Measurements from ENCODE around the gene PIP5K1B.

The PIP5K1B gene

GRCh38 chr9:68741704-68742332 lies 36.8 kb downstream of the PIP5K1B start:
- TF ChIP-seq RAD21 (IDR thresholded peaks at IDR 0.05; ENCODE audit: low read depth) (no peak), EGR1 (IDR thresholded peaks at IDR 0.05) (no peak), REST (IDR thresholded peaks at IDR 0.05; ENCODE audit: low read depth) (no peak), CREB1 (IDR thresholded peaks at IDR 0.05; ENCODE audit: low read depth) (no peak)

GRCh38 chr9:68742333-68742730 lies 37.3 kb downstream of the PIP5K1B start:
- no peak for TF ChIP-seq YY1 (IDR thresholded peaks at IDR 0.05; ENCODE audit: low read depth)
- TF ChIP-seq TEAD4 (IDR thresholded peaks at IDR 0.05) = no peak
- no peak for TF ChIP-seq NFIC (IDR thresholded peaks at IDR 0.05)
- no peak for TF ChIP-seq FOXM1 (IDR thresholded peaks at IDR 0.05; ENCODE audit: borderline replicate concordance, low read depth)
- no peak for TF ChIP-seq ZBTB7A (IDR thresholded peaks at IDR 0.05; ENCODE audit: low read depth)
- no peak for TF ChIP-seq TAF1 (IDR thresholded peaks at IDR 0.05; ENCODE audit: low read depth)
- TF ChIP-seq CREB1 (IDR thresholded peaks at IDR 0.05; ENCODE audit: low read depth) = no peak
- no peak for TF ChIP-seq RAD21 (IDR thresholded peaks at IDR 0.05; ENCODE audit: low read depth)
- no peak for TF ChIP-seq TCF12 (IDR thresholded peaks at IDR 0.05; ENCODE audit: low read depth)
- TF ChIP-seq CEBPB (IDR thresholded peaks at IDR 0.05) = no peak

GRCh38 chr9:68744426-68744825 lies 39.4 kb downstream of the PIP5K1B start:
- TF ChIP-seq YY1 (IDR thresholded peaks at IDR 0.05; ENCODE audit: low read depth) (no peak), CEBPB (IDR thresholded peaks at IDR 0.05) (no peak), TAF1 (IDR thresholded peaks at IDR 0.05; ENCODE audit: low read depth) (no peak), REST (IDR thresholded peaks at IDR 0.05; ENCODE audit: low read depth) (no peak), NFIC (IDR thresholded peaks at IDR 0.05) (no peak), FOXM1 (IDR thresholded peaks at IDR 0.05; ENCODE audit: borderline replicate concordance, low read depth) (no peak), TEAD4 (IDR thresholded peaks at IDR 0.05) (no peak), TCF12 (IDR thresholded peaks at IDR 0.05; ENCODE audit: low read depth) (no peak), EGR1 (IDR thresholded peaks at IDR 0.05) (no peak), EP300 (IDR thresholded peaks at IDR 0.05; ENCODE audit: borderline replicate concordance) (no peak), ZBTB7A (IDR thresholded peaks at IDR 0.05; ENCODE audit: low read depth) (no peak)

- TF ChIP-seq ZBTB7A (IDR thresholded peaks at IDR 0.05; ENCODE audit: low read depth) = no peak
- no peak for TF ChIP-seq FOXM1 (IDR thresholded peaks at IDR 0.05; ENCODE audit: borderline replicate concordance, low read depth)
- no peak for TF ChIP-seq EGR1 (IDR thresholded peaks at IDR 0.05)
- no peak for TF ChIP-seq NFIC (IDR thresholded peaks at IDR 0.05)
- no peak for TF ChIP-seq TAF1 (IDR thresholded peaks at IDR 0.05; ENCODE audit: low read depth)
- TF ChIP-seq TCF12 (IDR thresholded peaks at IDR 0.05; ENCODE audit: low read depth) = no peak
- no peak for TF ChIP-seq USF1 (IDR thresholded peaks at IDR 0.05)
- TF ChIP-seq CREB1 (IDR thresholded peaks at IDR 0.05; ENCODE audit: low read depth) = no peak
- TF ChIP-seq EP300 (IDR thresholded peaks at IDR 0.05; ENCODE audit: borderline replicate concordance) = no peak
- no peak for TF ChIP-seq TEAD4 (IDR thresholded peaks at IDR 0.05)
- TF ChIP-seq YY1 (IDR thresholded peaks at IDR 0.05; ENCODE audit: low read depth) = no peak
- TF ChIP-seq CEBPB (IDR thresholded peaks at IDR 0.05) = no peak
- TF ChIP-seq REST (IDR thresholded peaks at IDR 0.05; ENCODE audit: low read depth) = no peak
- TF ChIP-seq MAX (IDR thresholded peaks at IDR 0.05) = no peak
- TF ChIP-seq RAD21 (IDR thresholded peaks at IDR 0.05; ENCODE audit: low read depth) = no peak
These were observed 41.5 kb downstream of the PIP5K1B start for GRCh38 chr9:68746525-68746924.

- no peak for TF ChIP-seq ZBTB7A (IDR thresholded peaks at IDR 0.05; ENCODE audit: low read depth)
- no peak for TF ChIP-seq EP300 (IDR thresholded peaks at IDR 0.05; ENCODE audit: borderline replicate concordance)
- no peak for TF ChIP-seq YY1 (IDR thresholded peaks at IDR 0.05; ENCODE audit: low read depth)
- TF ChIP-seq RAD21 (IDR thresholded peaks at IDR 0.05; ENCODE audit: low read depth) = no peak
- no peak for TF ChIP-seq FOXM1 (IDR thresholded peaks at IDR 0.05; ENCODE audit: borderline replicate concordance, low read depth)
- TF ChIP-seq TEAD4 (IDR thresholded peaks at IDR 0.05) = no peak
- no peak for TF ChIP-seq REST (IDR thresholded peaks at IDR 0.05; ENCODE audit: low read depth)
- no peak for TF ChIP-seq TCF12 (IDR thresholded peaks at IDR 0.05; ENCODE audit: low read depth)
- TF ChIP-seq MAX (IDR thresholded peaks at IDR 0.05) = no peak
- TF ChIP-seq NFIC (IDR thresholded peaks at IDR 0.05) = no peak
- TF ChIP-seq EGR1 (IDR thresholded peaks at IDR 0.05) = no peak
- no peak for TF ChIP-seq CEBPB (IDR thresholded peaks at IDR 0.05)
- TF ChIP-seq TAF1 (IDR thresholded peaks at IDR 0.05; ENCODE audit: low read depth) = no peak
These were observed 42.0 kb downstream of the PIP5K1B start for GRCh38 chr9:68747043-68747533.
